GM12892 (cell line): ENCODE measurements around the gene VNN1.

Experiments
- POLR2A ChIP-seq: IDR thresholded peaks from 2 replicates; pipeline ENCODE4 v1.6.1; 2011; ENCODE audit warnings: low read depth, low read length, control low read depth
- POLR2AphosphoS5 ChIP-seq: IDR thresholded peaks from 2 replicates; pipeline ENCODE4 v1.6.1; 2011; ENCODE audit warnings: low read depth, low read length, control low read depth
- TAF1 ChIP-seq: IDR thresholded peaks from 2 replicates; pipeline ENCODE4 v1.6.1; 2011; ENCODE audit warnings: low read depth, mild to moderate bottlenecking, control low read depth, low read length, borderline replicate concordance

- TF ChIP-seq POLR2AphosphoS5 (no peak), POLR2A (no peak), TAF1 (no peak)
Observed at GRCh38 chr6:132708002-132708401, 5.9 kb downstream of the VNN1 start.
